IPS-20b (cell line): ENCODE data around the gene COL9A3.

Experiments
- H3K27ac ChIP-seq: one replicate; pipeline ENCODE4 v1.5.1; 2013; ENCODE audit warnings: low read length
- H3K27me3 ChIP-seq: 2 replicates; pipeline ENCODE4 v1.6.1; 2013; ENCODE audit warnings: mild to moderate bottlenecking, low read length, inconsistent platforms; ENCODE audit not compliant: insufficient read depth
- H3K36me3 ChIP-seq: 2 replicates; pipeline ENCODE4 v1.6.1; 2013; ENCODE audit warnings: low read depth, mild to moderate bottlenecking, inconsistent platforms, low read length, moderate library complexity; ENCODE audit not compliant: insufficient read depth
- H3K4me1 ChIP-seq: 2 replicates; pipeline ENCODE4 v1.6.1; 2013; ENCODE audit warnings: mild to moderate bottlenecking, control low read depth, inconsistent platforms, low read length, moderate library complexity; ENCODE audit not compliant: insufficient read depth
- H3K4me3 ChIP-seq: 2 replicates; pipeline ENCODE4 v1.5.1; 2013; ENCODE audit warnings: mild to moderate bottlenecking, low read length, inconsistent platforms
- H3K9ac ChIP-seq: 2 replicates; pipeline ENCODE4 v1.6.1; 2013; ENCODE audit warnings: low read depth, mild to moderate bottlenecking, inconsistent platforms, low read length, moderate library complexity
- H3K9me3 ChIP-seq: 2 replicates; pipeline ENCODE4 v1.6.1; 2013; ENCODE audit warnings: mild to moderate bottlenecking, low read depth, low read length, inconsistent platforms; ENCODE audit not compliant: insufficient read depth

The COL9A3 gene

GRCh38 chr20:62887152-62887859, 70.5 kb downstream of the COL9A3 start:
- Histone ChIP-seq H3K9me3 (no peaks in the 10 kb centered on the region), H3K4me3 (no peak overlapping the region), H3K4me1 (peaks cover 4% of the 10 kb centered on the region; the same call in 1 of the 2 replicates), H3K36me3 (peaks cover 61% of the 10 kb centered on the region), H3K9ac (no peak overlapping the region), H3K27me3 (no peaks in the 10 kb centered on the region), H3K27ac (no peak overlapping the region)

- Histone ChIP-seq H3K9ac (no peak overlapping the region), H3K4me1 (peaks cover 4% of the 10 kb centered on the region; the same call in 1 of the 2 replicates), H3K9me3 (no peaks in the 10 kb centered on the region), H3K36me3 (peaks cover 66% of the 10 kb centered on the region), H3K27ac (no peak overlapping the region), H3K27me3 (no peaks in the 10 kb centered on the region), H3K4me3 (no peak overlapping the region)
These were observed 71.0 kb downstream of the COL9A3 start for GRCh38 chr20:62887860-62888239.

- Histone ChIP-seq H3K36me3 (peaks cover 71% of the 10 kb centered on the region), H3K27ac (no peak overlapping the region), H3K4me3 (no peak overlapping the region), H3K9ac (no peak overlapping the region), H3K4me1 (peaks cover 4% of the 10 kb centered on the region; the same call in 1 of the 2 replicates), H3K9me3 (no peaks in the 10 kb centered on the region), H3K27me3 (no peaks in the 10 kb centered on the region)
These were observed 71.6 kb downstream of the COL9A3 start for GRCh38 chr20:62888406-62888805.

GRCh38 chr20:62888910-62889309, 72.1 kb downstream of the COL9A3 start:
- no peaks in the 10 kb centered on the region for H3K9me3 ChIP-seq
- H3K36me3 ChIP-seq, result peaks cover 76% of the 10 kb centered on the region
- H3K4me3 ChIP-seq, result no peak overlapping the region
- peaks cover 4% of the 10 kb centered on the region; the same call in 1 of the 2 replicates for H3K4me1 ChIP-seq
- H3K27me3 ChIP-seq, result no peaks in the 10 kb centered on the region
- no peak overlapping the region for H3K9ac ChIP-seq
- no peak overlapping the region for H3K27ac ChIP-seq

GRCh38 chr20:62889411-62889810, 72.6 kb downstream of the COL9A3 start:
- H3K27ac ChIP-seq, result no peak overlapping the region
- H3K4me1 ChIP-seq, result no peaks in the 10 kb centered on the region; the same call in 1 of the 2 replicates
- no peaks in the 10 kb centered on the region for H3K27me3 ChIP-seq
- no peak overlapping the region for H3K4me3 ChIP-seq
- H3K9me3 ChIP-seq, result no peaks in the 10 kb centered on the region
- H3K9ac ChIP-seq, result no peak overlapping the region
- H3K36me3 ChIP-seq, result peaks cover 81% of the 10 kb centered on the region

- Histone ChIP-seq H3K36me3 (peaks cover 86% of the 10 kb centered on the region), H3K9ac (no peak overlapping the region), H3K9me3 (no peaks in the 10 kb centered on the region), H3K4me3 (no peak overlapping the region), H3K27ac (no peak overlapping the region), H3K27me3 (no peaks in the 10 kb centered on the region), H3K4me1 (no peaks in the 10 kb centered on the region)
These were observed 73.0 kb downstream of the COL9A3 start for GRCh38 chr20:62889871-62890270.

- peaks cover 92% of the 10 kb centered on the region for H3K36me3 ChIP-seq
- no peaks in the 10 kb centered on the region for H3K4me1 ChIP-seq
- no peak overlapping the region for H3K27ac ChIP-seq
- no peak overlapping the region for H3K9ac ChIP-seq
- no peaks in the 10 kb centered on the region for H3K27me3 ChIP-seq
- H3K9me3 ChIP-seq, result no peaks in the 10 kb centered on the region
- H3K4me3 ChIP-seq, result no peak overlapping the region
These were observed 73.6 kb downstream of the COL9A3 start for GRCh38 chr20:62890444-62890843.
